ENCODE measurements around the gene GMNN.
A peak's percentile ranks its signal among the peaks of the same experiment; 100 is the strongest.
"Not testable (repeated sequence)": the region's sequence is repeated elsewhere in the genome, so short reads cannot be mapped to it uniquely, and the experiment has no call there.

Gene GMNN

DNA sequence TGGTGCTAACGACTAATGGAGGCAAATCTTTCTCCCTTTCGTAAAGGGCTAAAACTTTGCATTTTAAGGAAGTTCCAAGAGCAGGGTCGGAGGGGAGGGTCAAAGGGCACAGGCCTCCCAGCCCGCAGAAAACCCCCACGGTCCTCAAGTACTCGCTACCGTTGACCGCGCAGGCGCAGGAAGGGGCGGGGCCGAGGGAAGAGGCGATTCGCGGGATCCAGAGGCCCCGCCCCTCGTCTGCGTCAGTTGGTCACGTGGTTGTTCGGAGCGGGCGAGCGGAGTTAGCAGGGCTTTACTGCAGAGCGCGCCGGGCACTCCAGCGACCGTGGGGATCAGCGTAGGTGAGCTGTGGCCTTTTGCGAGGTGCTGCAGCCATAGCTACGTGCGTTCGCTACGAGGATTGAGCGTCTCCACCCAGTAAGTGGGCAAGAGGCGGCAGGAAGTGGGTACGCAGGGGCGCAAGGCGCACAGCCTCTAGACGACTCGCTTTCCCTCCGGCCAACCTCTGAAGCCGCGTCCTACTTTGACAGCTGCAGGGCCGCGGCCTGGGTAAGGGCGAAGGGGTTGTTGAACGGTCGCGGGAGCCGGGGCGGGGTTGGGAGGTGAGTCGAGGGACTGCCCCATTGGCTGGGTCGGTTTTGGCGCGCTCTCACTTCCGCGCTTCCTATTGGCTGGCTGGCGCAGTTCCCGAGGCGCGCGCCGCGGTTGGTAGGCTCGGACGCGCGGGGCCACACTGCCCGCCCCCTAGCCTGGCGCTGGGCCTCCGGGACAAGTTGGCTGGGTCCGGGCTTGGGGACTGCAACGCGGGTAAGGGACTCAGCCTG, at the start of gene GMNN:
TSS of gene GMNN (plus strand) at position 242 of the 824 bp plus-strand sequence. CDS start 2,310 bp downstream, outside the sequence.
- peak within 1 kb of the TSS; percentile 100 for H3K4me3 ChIP-seq (ENCODE audit: low read depth, low read length)
- CTCF ChIA-PET, result interaction anchor here (0.6 to 2.4 kb wide), 6 partner anchors 8 to 296 kb away, joined by 3 to 6 read pairs (median 4); no protein-coding TSS in a partner anchor
- TF ChIP-seq, protein P1, sequence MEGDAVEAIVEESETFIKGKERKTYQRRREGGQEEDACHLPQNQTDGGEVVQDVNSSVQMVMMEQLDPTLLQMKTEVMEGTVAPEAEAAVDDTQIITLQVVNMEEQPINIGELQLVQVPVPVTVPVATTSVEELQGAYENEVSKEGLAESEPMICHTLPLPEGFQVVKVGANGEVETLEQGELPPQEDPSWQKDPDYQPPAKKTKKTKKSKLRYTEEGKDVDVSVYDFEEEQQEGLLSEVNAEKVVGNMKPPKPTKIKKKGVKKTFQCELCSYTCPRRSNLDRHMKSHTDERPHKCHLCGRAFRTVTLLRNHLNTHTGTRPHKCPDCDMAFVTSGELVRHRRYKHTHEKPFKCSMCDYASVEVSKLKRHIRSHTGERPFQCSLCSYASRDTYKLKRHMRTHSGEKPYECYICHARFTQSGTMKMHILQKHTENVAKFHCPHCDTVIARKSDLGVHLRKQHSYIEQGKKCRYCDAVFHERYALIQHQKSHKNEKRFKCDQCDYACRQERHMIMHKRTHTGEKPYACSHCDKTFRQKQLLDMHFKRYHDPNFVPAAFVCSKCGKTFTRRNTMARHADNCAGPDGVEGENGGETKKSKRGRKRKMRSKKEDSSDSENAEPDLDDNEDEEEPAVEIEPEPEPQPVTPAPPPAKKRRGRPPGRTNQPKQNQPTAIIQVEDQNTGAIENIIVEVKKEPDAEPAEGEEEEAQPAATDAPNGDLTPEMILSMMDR (IDR thresholded peaks at IDR 0.05; ENCODE audit: insufficient read depth, low read length, missing control alignments), result no peak
- POLR2A ChIA-PET, result interaction anchor here (0.6 to 1.1 kb wide), 3 partner anchors 30 to 32 kb away, joined by 3 to 4 read pairs (median 3); no protein-coding TSS in a partner anchor
- no peak for DNase-seq (ENCODE audit: low read depth, low spot score)

DNA sequence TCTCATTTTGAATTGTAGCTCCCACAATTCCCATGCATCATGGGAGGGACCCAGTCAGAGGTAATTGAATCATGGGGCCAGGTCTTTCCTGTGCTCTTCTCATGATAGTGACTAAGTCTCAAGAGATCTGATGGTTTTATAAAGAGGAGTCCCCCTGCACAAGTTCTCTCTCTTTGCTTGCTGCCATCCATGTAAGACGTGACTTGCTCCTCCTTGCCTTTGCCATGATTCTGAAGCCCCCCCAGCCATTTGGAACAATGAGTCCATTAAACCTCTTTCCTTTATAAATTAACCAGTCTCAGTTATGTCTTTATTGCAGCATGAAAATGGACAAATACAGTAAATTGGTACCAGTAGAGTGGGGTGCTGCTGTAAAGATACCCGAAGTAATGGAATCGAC, 44.1 kb upstream of the GMNN start:
- not testable (repeated sequence) for DNase-seq (ENCODE audit: low read depth, low spot score); H3K4me3 ChIP-seq (ENCODE audit: low read depth, low read length)
- CTCF ChIA-PET, result interaction anchor here (1.7 kb wide), 1 partner anchor 340 kb away, joined by 5 read pairs; no protein-coding TSS in a partner anchor
- POLR2A ChIA-PET, result interaction anchor here (1.1 kb wide), 1 partner anchor 9 kb away, joined by 3 read pairs; no protein-coding TSS in a partner anchor

DNA sequence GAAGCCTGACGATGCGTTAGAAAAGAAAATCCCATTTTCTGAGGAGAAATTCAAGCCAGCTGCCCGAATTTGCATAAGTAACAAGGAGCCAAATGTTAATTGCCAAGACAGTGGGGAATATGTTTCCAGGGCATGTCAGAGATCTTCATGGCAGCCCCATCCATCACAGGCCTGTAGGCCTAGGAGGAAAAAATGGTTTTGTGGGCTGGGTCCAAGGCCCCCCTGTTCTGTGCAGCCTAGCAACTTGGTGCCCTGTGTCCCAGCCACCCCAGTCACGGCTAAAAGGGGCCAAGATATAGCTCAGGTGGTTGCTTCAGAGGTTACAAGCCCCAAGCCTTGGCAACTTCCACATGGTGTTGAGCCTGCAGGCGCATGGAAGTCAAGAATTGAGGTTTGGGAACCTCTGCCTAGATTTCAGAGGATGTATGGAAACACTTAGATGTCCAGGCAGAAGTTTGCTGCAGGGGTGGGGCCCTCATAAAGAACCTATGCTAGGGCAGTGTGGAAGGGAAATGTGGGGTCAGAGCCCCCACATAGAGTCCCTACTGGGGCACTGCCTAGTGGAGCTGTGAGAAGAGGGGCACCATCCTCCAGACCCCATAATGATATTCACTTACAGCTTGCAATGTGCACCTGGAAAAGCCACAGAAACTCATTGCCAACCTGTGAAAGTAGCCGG, 43.1 kb upstream of the GMNN start:
- H3K4me3 ChIP-seq (ENCODE audit: low read depth, low read length); POLR2A ChIA-PET; CTCF ChIA-PET; DNase-seq (ENCODE audit: low read depth, low spot score): not testable (repeated sequence)

DNA sequence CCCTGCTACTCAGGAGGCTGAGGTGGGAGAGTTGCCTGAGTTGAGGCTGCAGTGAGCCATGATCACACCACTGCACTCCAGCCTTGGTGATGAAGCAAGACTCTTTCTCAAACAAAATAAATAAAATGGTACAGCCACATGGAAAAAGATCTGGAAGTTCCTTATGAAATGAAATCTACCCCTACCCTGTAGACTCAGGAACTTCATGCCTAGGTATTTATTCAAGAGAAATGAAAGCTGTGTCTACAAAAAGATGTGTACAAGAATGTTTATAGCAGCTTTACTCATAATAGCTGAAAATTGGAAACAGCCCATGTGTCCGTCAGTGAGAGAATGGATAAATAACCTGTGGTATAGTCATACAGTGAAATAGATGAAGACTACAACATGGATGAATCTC, 40.6 kb upstream of the GMNN start:
- TF ChIP-seq, protein P1 (IDR thresholded peaks at IDR 0.05; ENCODE audit: insufficient read depth, low read length, missing control alignments), result no peak
- no peak for DNase-seq (ENCODE audit: low read depth, low spot score)
- ChIA-PET CTCF (no interaction called here), POLR2A (no interaction called here)
- H3K4me3 ChIP-seq (ENCODE audit: low read depth, low read length), result no peak overlapping the region

DNA sequence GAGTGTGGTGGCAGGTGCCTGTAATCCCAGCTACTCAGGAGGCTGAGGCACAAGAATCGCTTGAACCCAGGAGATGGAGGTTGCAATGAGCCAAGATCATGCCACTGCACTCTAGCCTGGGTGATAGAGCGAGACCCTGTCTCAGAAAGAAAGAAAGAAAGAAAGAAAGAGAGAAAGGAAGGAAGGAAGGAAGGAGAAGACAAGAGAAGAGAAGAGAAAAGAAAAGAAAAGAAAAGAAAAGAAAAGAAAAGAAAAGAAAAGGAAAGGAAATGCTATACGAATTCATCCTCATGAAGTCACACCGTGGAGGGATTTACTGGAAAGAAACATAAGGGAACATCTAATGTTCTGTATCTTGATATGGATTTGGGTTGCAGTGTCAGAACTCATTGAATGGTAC, 40.0 kb upstream of the GMNN start:
- POLR2A ChIA-PET, result not testable (repeated sequence)

DNA sequence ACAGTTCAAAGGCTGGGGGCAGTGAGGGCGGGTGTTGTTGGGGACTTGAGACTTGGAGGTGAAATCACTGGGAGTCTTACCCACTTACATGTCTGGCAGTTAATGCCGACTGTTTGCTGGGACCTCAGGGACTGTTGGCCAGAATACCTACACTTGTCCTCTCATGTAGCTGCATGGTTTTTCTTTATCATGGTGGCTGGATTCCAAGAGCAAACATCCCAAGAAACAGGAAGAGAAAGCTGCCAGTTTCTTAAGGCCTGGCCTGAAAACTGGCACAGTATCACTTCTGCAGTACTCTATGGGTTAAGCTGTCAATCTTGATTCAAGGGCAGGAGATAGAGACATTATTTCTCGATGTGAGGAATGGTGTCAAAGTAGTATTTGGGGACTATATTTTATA, 36.0 kb upstream of the GMNN start:
- POLR2A ChIA-PET, result no interaction called here
- CTCF ChIA-PET, result interaction anchor here (1.0 kb wide), 1 partner anchor 28 kb away, joined by 3 read pairs; no protein-coding TSS in a partner anchor
- TF ChIP-seq, protein P1 (IDR thresholded peaks at IDR 0.05; ENCODE audit: insufficient read depth, low read length, missing control alignments), result no peak
- DNase-seq (ENCODE audit: low read depth, low spot score), result no peak
- H3K4me3 ChIP-seq (ENCODE audit: low read depth, low read length), result no peak overlapping the region

More for the DNA sequence above, 40.0 kb upstream of the GMNN start:
- CTCF ChIA-PET; H3K4me3 ChIP-seq (ENCODE audit: low read depth, low read length); DNase-seq (ENCODE audit: low read depth, low spot score): not testable (repeated sequence)

DNA sequence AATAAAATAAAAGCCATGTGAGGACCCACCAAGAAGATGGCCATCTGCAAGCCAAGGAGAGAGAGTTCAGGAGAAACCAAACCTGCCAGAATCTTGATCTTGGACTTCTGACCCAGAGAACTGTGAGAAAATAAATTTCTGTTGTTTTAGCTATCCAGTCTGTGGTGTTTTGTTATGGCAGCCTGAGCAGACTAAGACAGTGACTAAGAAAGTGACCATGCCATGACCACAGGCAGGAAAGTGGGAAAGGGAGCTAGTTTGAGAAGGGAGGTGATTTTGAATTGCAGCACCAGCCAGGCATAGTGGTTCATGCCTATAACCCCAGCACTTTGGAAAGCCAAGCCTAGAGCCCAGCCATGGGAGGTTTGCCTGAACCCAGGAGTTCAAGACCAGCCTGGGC, 33.9 kb upstream of the GMNN start:
- POLR2A ChIA-PET, result interaction anchor here (1.3 kb wide), 1 partner anchor 19 kb away, joined by 7 read pairs; no protein-coding TSS in a partner anchor
- TF ChIP-seq, protein P1 (IDR thresholded peaks at IDR 0.05; ENCODE audit: insufficient read depth, low read length, missing control alignments), result no peak
- H3K4me3 ChIP-seq (ENCODE audit: low read depth, low read length), result no peak overlapping the region
- no peak for DNase-seq (ENCODE audit: low read depth, low spot score)
- CTCF ChIA-PET, result interaction anchor here (1.3 kb wide), 1 partner anchor 19 kb away, joined by 5 read pairs; no protein-coding TSS in a partner anchor

Measured in AG04449 (cell line).